HG02981 (cell line): Measurements from ENCODE around the gene PIF1.
"Not testable (repeated sequence)": the region's sequence is repeated elsewhere in the genome, so short reads cannot be mapped to it uniquely, and the experiment has no call there.

Source experiments
- ATAC-seq: cut with Tn5 transposase; IDR thresholded peaks from one replicate; pipeline ENCODE4 v1.9.1; 2021; ENCODE audit warnings: mild to moderate bottlenecking, moderate library complexity; ENCODE audit not compliant: unreplicated experiment

PIF1 gene

GRCh38 chr15:64847876-64848716, 22.6 kb upstream of the PIF1 start:
- ATAC-seq: no peak

- no peak for ATAC-seq
These were observed 22.0 kb upstream of the PIF1 start for GRCh38 chr15:64847448-64847847.

- ATAC-seq: no peak
These were observed 21.6 kb upstream of the PIF1 start for GRCh38 chr15:64847016-64847415.

GRCh38 chr15:64845831-64846595, 20.6 kb upstream of the PIF1 start:
- no peak for ATAC-seq

GRCh38 chr15:64845183-64845611, 19.8 kb upstream of the PIF1 start:
- ATAC-seq: no peak

GRCh38 chr15:64844576-64845145, 19.2 kb upstream of the PIF1 start:
- ATAC-seq: no peak

- ATAC-seq: no peak
These were observed 18.5 kb upstream of the PIF1 start for GRCh38 chr15:64843991-64844390.

GRCh38 chr15:64842986-64843561, 17.6 kb upstream of the PIF1 start:
- ATAC-seq: no peak

GRCh38 chr15:64842096-64842939, 16.9 kb upstream of the PIF1 start:
- ATAC-seq: no peak

- ATAC-seq: peak; percentile 56
These were observed 16.1 kb upstream of the PIF1 start, which contains the start of gene PLEKHO2 for GRCh38 chr15:64841344-64842095. Gene PLEKHO2, plus strand, starts transcription at chr15:64841915. Its CDS starts 102 bp downstream, at chr15:64842017.

- ATAC-seq: no peak
These were observed 15.6 kb upstream of the PIF1 start for GRCh38 chr15:64841060-64841343.

GRCh38 chr15:64837502-64837901, 12.1 kb upstream of the PIF1 start:
- no peak for ATAC-seq

GRCh38 chr15:64836023-64836536, 10.6 kb upstream of the PIF1 start:
- no peak for ATAC-seq

- no peak for ATAC-seq
These were observed 8.2 kb upstream of the PIF1 start for GRCh38 chr15:64833690-64834089.

GRCh38 chr15:64828985-64829384, 3.5 kb upstream of the PIF1 start:
- no peak for ATAC-seq

GRCh38 chr15:64824929-64825430, 467 bp downstream of the PIF1 start:
- peak; percentile 2 for ATAC-seq

GRCh38 chr15:64816452-64816851, 9.0 kb downstream of the PIF1 start:
- ATAC-seq: no peak

- ATAC-seq: not testable (repeated sequence)
These were observed 10.5 kb downstream of the PIF1 start for GRCh38 chr15:64814965-64815364.

- not testable (repeated sequence) for ATAC-seq
These were observed 11.2 kb downstream of the PIF1 start for GRCh38 chr15:64814283-64814682.
